Subcutaneous adipose tissue (tissue), 4 donors: Measurements from ENCODE around the gene GRAP2. TPM values are rescaled to one million over a fixed set of nuclear protein-coding genes. Genes with fewer than 3 reads are reported as not detected.

Experiments used
- CTCF ChIP-seq: fragments of 450-650 bp; IDR thresholded peaks from one replicate; pipeline ENCODE4 v1.5.1; 2016; ENCODE audit warnings: low read depth, mild to moderate bottlenecking, control low read depth, antibody characterized with exemption, moderate library complexity
- total RNA-seq, 4 donors: library from RNA; depleted of rRNA; stranded (reverse); fragments of >200 nt; gene quantifications; one replicate each; pipeline ENCODE4 v1.1.0, GENCODE V29; 2016

GRAP2 gene
- total RNA-seq, 4 donors from 2014 or later: 0.75 to 4.8 (median 1.4) TPM

GRCh38 chr22:39952347-39952746 is 51.5 kb downstream of the GRAP2 start:
- no peak for TF ChIP-seq CTCF

GRCh38 chr22:39953101-39953500 is 52.2 kb downstream of the GRAP2 start:
- no peak for TF ChIP-seq CTCF

- no peak for TF ChIP-seq CTCF
Observed at GRCh38 chr22:39954584-39955055, 53.7 kb downstream of the GRAP2 start.

GRCh38 chr22:39955675-39956074 is 54.8 kb downstream of the GRAP2 start:
- TF ChIP-seq CTCF: no peak

- TF ChIP-seq CTCF: no peak
Observed at GRCh38 chr22:39956932-39957664, 56.2 kb downstream of the GRAP2 start.

- TF ChIP-seq CTCF: no peak
Observed at GRCh38 chr22:39958009-39958711, 57.3 kb downstream of the GRAP2 start.

- TF ChIP-seq CTCF: no peak
Observed at GRCh38 chr22:39958949-39959639, 58.2 kb downstream of the GRAP2 start.
